HG03066 (cell line): ENCODE measurements around the gene HOXA10.

ENCODE experiments used
- ATAC-seq: cut with Tn5 transposase; IDR thresholded peaks from one replicate; pipeline ENCODE4 v1.9.1; 2021; ENCODE audit warnings: low read depth; ENCODE audit not compliant: unreplicated experiment

Gene HOXA10

GRCh38 chr7:27173956-27174873, at the start of gene HOXA10:
TSS of gene HOXA10 (minus strand) at chr7:27174320. CDS start at chr7:27174306, 14 bp downstream.
- ATAC-seq, result no peak

- no peak for ATAC-seq
Observed at GRCh38 chr7:27221201-27221797, 47.2 kb upstream of the HOXA10 start.

- no peak for ATAC-seq
Observed at GRCh38 chr7:27220440-27220955, 46.4 kb upstream of the HOXA10 start.

GRCh38 chr7:27219821-27220220, 45.7 kb upstream of the HOXA10 start:
- no peak for ATAC-seq

GRCh38 chr7:27217951-27218350, 43.8 kb upstream of the HOXA10 start:
- no peak for ATAC-seq

GRCh38 chr7:27215356-27215755, 41.2 kb upstream of the HOXA10 start:
- ATAC-seq, result no peak

GRCh38 chr7:27214239-27214950, 40.3 kb upstream of the HOXA10 start:
- no peak for ATAC-seq

GRCh38 chr7:27213433-27214238, 39.5 kb upstream of the HOXA10 start:
- ATAC-seq, result no peak

GRCh38 chr7:27212497-27213432, 38.6 kb upstream of the HOXA10 start:
- ATAC-seq, result no peak

GRCh38 chr7:27211764-27212204, 37.7 kb upstream of the HOXA10 start:
- ATAC-seq, result no peak

- ATAC-seq, result no peak
Observed at GRCh38 chr7:27211084-27211446, 36.9 kb upstream of the HOXA10 start.

- no peak for ATAC-seq
Observed at GRCh38 chr7:27210441-27211083, 36.4 kb upstream of the HOXA10 start.

- no peak for ATAC-seq
Observed at GRCh38 chr7:27209933-27210440, 35.9 kb upstream of the HOXA10 start.

GRCh38 chr7:27208998-27209397, 34.9 kb upstream of the HOXA10 start:
- ATAC-seq, result no peak

GRCh38 chr7:27207348-27207985, 33.3 kb upstream of the HOXA10 start:
- ATAC-seq, result no peak

- no peak for ATAC-seq
Observed at GRCh38 chr7:27205325-27206280, 31.5 kb upstream of the HOXA10 start.

- ATAC-seq, result no peak
Observed at GRCh38 chr7:27204851-27205322, 30.8 kb upstream of the HOXA10 start.
